Loucy (cell line): ENCODE results near the gene CD320.

ENCODE experiments used
- H2AFZ ChIP-seq: fragments of 200-600 bp; sonication (generic); 2 replicates; pipeline ENCODE4 v1.6.0; 2016; ENCODE audit warnings: antibody characterized with exemption, mild to moderate bottlenecking, low read length, moderate library complexity
- H3F3A ChIP-seq: fragments of 200-600 bp; 2 replicates; pipeline ENCODE4 v1.6.0; 2016; ENCODE audit warnings: antibody characterized with exemption, low read depth, mild to moderate bottlenecking
- H3K27me3 ChIP-seq: fragments of 200-600 bp; sonication (generic); 2 replicates; pipeline ENCODE4 v1.6.1; 2014; ENCODE audit warnings: low read length, mild to moderate bottlenecking; ENCODE audit not compliant: insufficient read depth, poor library complexity, severe bottlenecking
- H3K36me3 ChIP-seq: fragments of 200-600 bp; sonication (generic); 2 replicates; pipeline ENCODE4 v1.6.1; 2016; ENCODE audit warnings: low read length; ENCODE audit not compliant: insufficient read depth
- H3K4me1 ChIP-seq: fragments of 200-600 bp; sonication (generic); 2 replicates; pipeline ENCODE4 v1.5.1; 2014; ENCODE audit warnings: low read length, mild to moderate bottlenecking; ENCODE audit not compliant: insufficient read depth, poor library complexity, severe bottlenecking
- H3K4me2 ChIP-seq: fragments of 200-600 bp; sonication (generic); 2 replicates; pipeline ENCODE4 v1.6.0; 2014; ENCODE audit warnings: antibody characterized with exemption, low read length, low read depth, mild to moderate bottlenecking; ENCODE audit not compliant: poor library complexity, severe bottlenecking
- H3K4me3 ChIP-seq: fragments of 200-600 bp; sonication (generic); 2 replicates; pipeline ENCODE4 v1.5.1; 2014; ENCODE audit warnings: low read length, mild to moderate bottlenecking, mixed read lengths; ENCODE audit not compliant: poor library complexity, severe bottlenecking
- H3K79me2 ChIP-seq: fragments of 200-600 bp; sonication (generic); 2 replicates; pipeline ENCODE4 v1.6.1; 2014; ENCODE audit warnings: low read length; ENCODE audit not compliant: insufficient read depth
- H3K9ac ChIP-seq: fragments of 200-600 bp; sonication (generic); 2 replicates; pipeline ENCODE4 v1.6.0; 2014; ENCODE audit warnings: mild to moderate bottlenecking, low read depth, low read length, moderate library complexity; ENCODE audit not compliant: poor library complexity, severe bottlenecking
- H3K9me2 ChIP-seq: fragments of 200-600 bp; sonication (generic); replicated peaks from 2 replicates; pipeline ENCODE4 v1.6.1; 2016; ENCODE audit warnings: low read depth, low read length, mixed read lengths
- H3K9me3 ChIP-seq: fragments of 200-600 bp; sonication (generic); 2 replicates; pipeline ENCODE4 v1.6.1; 2014; ENCODE audit warnings: mild to moderate bottlenecking, antibody characterized with exemption, low read length, low read depth; ENCODE audit not compliant: insufficient read depth
- H4K20me1 ChIP-seq: fragments of 200-600 bp; sonication (generic); 2 replicates; pipeline ENCODE4 v1.6.0; 2014; ENCODE audit warnings: antibody characterized with exemption, low read length, mild to moderate bottlenecking; ENCODE audit not compliant: insufficient read depth, poor library complexity, severe bottlenecking
- CTCF ChIP-seq: fragments of 200-600 bp; sonication (generic); conservative IDR thresholded peaks from 2 replicates; pipeline ENCODE4 v1.5.1; 2014; ENCODE audit warnings: mild to moderate bottlenecking, antibody characterized with exemption, low read length
- EZH2phosphoT487 ChIP-seq: fragments of 200-600 bp; IDR thresholded peaks from 2 replicates; pipeline ENCODE4 v1.6.1; 2018; ENCODE audit warnings: antibody characterized with exemption, mild to moderate bottlenecking, moderate library complexity, borderline replicate concordance

Gene CD320

GRCh38 chr19:8324186-8325050 is 16.3 kb upstream of the CD320 start:
- Histone ChIP-seq H3K9ac (peak overlapping the region; percentile 99), H3K9me2 (no peaks in the 10 kb centered on the region), H3K4me1 (peaks cover 29% of the 10 kb centered on the region), H3K27me3 (no peaks in the 10 kb centered on the region), H3K36me3 (no peaks in the 10 kb centered on the region), H3K4me3 (no peak overlapping the region), H2AFZ (no peak overlapping the region), H3K79me2 (peaks cover 47% of the 10 kb centered on the region), H3K4me2 (peak overlapping the region; percentile 97), H3F3A (no peaks in the 10 kb centered on the region), H4K20me1 (peaks cover 27% of the 10 kb centered on the region), H3K9me3 (no peaks in the 10 kb centered on the region)
- peak; percentile 49 for TF ChIP-seq CTCF
- TF ChIP-seq EZH2phosphoT487, result no peak

- peaks cover 27% of the 10 kb centered on the region for H4K20me1 ChIP-seq
- peak overlapping the region; percentile 99 for H3K9ac ChIP-seq
- H2AFZ ChIP-seq, result no peak overlapping the region
- H3K9me3 ChIP-seq, result no peaks in the 10 kb centered on the region
- H3K27me3 ChIP-seq, result no peaks in the 10 kb centered on the region
- H3K36me3 ChIP-seq, result no peaks in the 10 kb centered on the region
- no peaks in the 10 kb centered on the region for H3F3A ChIP-seq
- peaks cover 47% of the 10 kb centered on the region for H3K79me2 ChIP-seq
- TF ChIP-seq EZH2phosphoT487, result no peak
- no peak for TF ChIP-seq CTCF
- peak overlapping the region; percentile 97 for H3K4me2 ChIP-seq
- peak overlapping the region; percentile 94 for H3K4me3 ChIP-seq
- peaks cover 32% of the 10 kb centered on the region for H3K4me1 ChIP-seq
- H3K9me2 ChIP-seq, result no peaks in the 10 kb centered on the region
Measured at GRCh38 chr19:8323781-8324185, 15.6 kb upstream of the CD320 start.

GRCh38 chr19:8322638-8322997 is 14.5 kb upstream of the CD320 start:
- no peaks in the 10 kb centered on the region for H3K36me3 ChIP-seq
- peaks cover 33% of the 10 kb centered on the region for H3K4me1 ChIP-seq
- H3K9ac ChIP-seq, result peak overlapping the region; percentile 99
- peak overlapping the region; percentile 97 for H3K4me2 ChIP-seq
- peak overlapping the region; percentile 94 for H3K4me3 ChIP-seq
- TF ChIP-seq CTCF (no peak), EZH2phosphoT487 (no peak)
- H4K20me1 ChIP-seq, result peaks cover 27% of the 10 kb centered on the region
- no peaks in the 10 kb centered on the region for H3K9me2 ChIP-seq
- H3K27me3 ChIP-seq, result no peaks in the 10 kb centered on the region
- H3F3A ChIP-seq, result no peaks in the 10 kb centered on the region
- no peak overlapping the region for H2AFZ ChIP-seq
- H3K79me2 ChIP-seq, result peaks cover 47% of the 10 kb centered on the region
- no peaks in the 10 kb centered on the region for H3K9me3 ChIP-seq
